ENCODE data around the gene RPS24. TPM values are rescaled to one million over a fixed set of nuclear protein-coding genes. Genes with fewer than 3 reads are reported as not detected.
"Not testable (repeated sequence)": the region's sequence is repeated elsewhere in the genome, so short reads cannot be mapped to it uniquely, and the experiment has no call there.

Gene RPS24
- total RNA-seq, 1 donor from 2014 or later: 1,775 TPM

DNA sequence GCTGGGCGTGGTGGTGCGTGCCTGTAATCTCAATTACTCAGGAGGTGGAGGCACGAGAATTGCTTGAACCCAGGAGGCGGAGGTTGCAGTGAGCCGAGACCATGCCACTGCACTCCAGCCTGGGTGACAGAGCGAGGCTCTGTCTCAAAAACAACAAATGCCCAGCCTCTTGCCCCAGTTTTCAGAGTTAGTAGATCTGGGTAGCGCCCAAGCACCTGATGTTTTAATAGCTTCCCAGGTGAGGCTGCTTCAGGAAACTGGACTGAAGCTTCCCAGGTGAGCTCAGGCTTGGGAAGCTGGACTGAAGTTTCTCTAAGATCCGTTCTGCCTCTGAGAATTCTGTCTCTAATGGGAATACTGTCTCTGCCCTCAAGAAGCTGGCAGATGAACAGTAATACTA lies 12.2 kb downstream of the RPS24 start:
- peaks cover 22% of the 10 kb centered on the region for H3K36me3 Mint-ChIP-seq (ENCODE audit: low read depth)
- H3K4me3 Mint-ChIP-seq (ENCODE audit: low read depth): no peak overlapping the region
- DNase-seq (ENCODE audit: low spot score): no peak
- intact Hi-C loops (cut with micrococcal nuclease): loop anchor here (5.0 kb wide), 2 partner anchors 376 to 1196 kb away; no protein-coding TSS in a partner anchor
- H3K4me1 Mint-ChIP-seq (ENCODE audit: low read depth): peaks cover 21% of the 10 kb centered on the region
- H3K27ac Mint-ChIP-seq: no peak overlapping the region
- no peaks in the 10 kb centered on the region for H3K9me3 Mint-ChIP-seq
- H3K27me3 Mint-ChIP-seq (ENCODE audit: low read depth): no peaks in the 10 kb centered on the region

- no peaks in the 10 kb centered on the region for H3K9me3 Mint-ChIP-seq
- no peak for DNase-seq (ENCODE audit: low spot score)
- peaks cover 13% of the 10 kb centered on the region for H3K4me1 Mint-ChIP-seq (ENCODE audit: low read depth)
- H3K27ac Mint-ChIP-seq: no peak overlapping the region
- peaks cover 13% of the 10 kb centered on the region for H3K36me3 Mint-ChIP-seq (ENCODE audit: low read depth)
- H3K27me3 Mint-ChIP-seq (ENCODE audit: low read depth): no peaks in the 10 kb centered on the region
- H3K4me3 Mint-ChIP-seq (ENCODE audit: low read depth): no peak overlapping the region
- intact Hi-C loops (cut with micrococcal nuclease): loop anchor here (1.0 to 5.0 kb wide), 4 partner anchors 257 to 1196 kb away; no protein-coding TSS in a partner anchor
Measured at GRCh38 chr10:78046711-78047269, 13.1 kb downstream of the RPS24 start.

GRCh38 chr10:78047314-78047891 lies 13.7 kb downstream of the RPS24 start:
- no peak overlapping the region for H3K4me3 Mint-ChIP-seq (ENCODE audit: low read depth)
- no peak overlapping the region for H3K27ac Mint-ChIP-seq
- intact Hi-C loops (cut with micrococcal nuclease): loop anchor here (1.0 to 5.0 kb wide), 4 partner anchors 256 to 1195 kb away; no protein-coding TSS in a partner anchor
- H3K36me3 Mint-ChIP-seq (ENCODE audit: low read depth): peaks cover 9% of the 10 kb centered on the region
- no peaks in the 10 kb centered on the region for H3K27me3 Mint-ChIP-seq (ENCODE audit: low read depth)
- no peaks in the 10 kb centered on the region for H3K9me3 Mint-ChIP-seq
- peak; percentile 68 for DNase-seq (ENCODE audit: low spot score)
- H3K4me1 Mint-ChIP-seq (ENCODE audit: low read depth): peaks cover 10% of the 10 kb centered on the region

DNA sequence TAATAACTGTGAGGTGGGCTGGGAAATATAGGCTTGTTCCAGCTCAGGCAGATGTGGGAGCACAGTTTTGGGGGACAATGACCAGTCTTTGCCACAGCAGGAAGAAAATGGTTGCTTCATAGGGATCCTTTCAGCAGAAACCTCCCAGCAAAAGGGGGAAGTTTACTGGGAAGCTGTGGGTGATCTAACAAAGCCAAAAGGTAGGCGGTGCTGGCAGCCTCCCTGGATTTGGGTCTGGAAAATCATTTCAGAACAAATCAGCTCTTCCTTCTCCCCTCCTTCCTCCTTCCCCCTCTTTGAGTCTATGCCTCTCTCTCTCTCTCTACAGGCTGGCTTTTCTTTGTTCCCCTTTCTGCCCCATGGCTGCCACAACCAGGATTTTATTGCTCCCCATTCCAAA lies 16.2 kb downstream of the RPS24 start:
- intact Hi-C loops (cut with micrococcal nuclease): loop anchor here (5.0 kb wide), 2 partner anchors 372 to 1192 kb away; no protein-coding TSS in a partner anchor
- no peak overlapping the region for H3K27ac Mint-ChIP-seq

GRCh38 chr10:78053211-78053868 lies 19.7 kb downstream of the RPS24 start:
- H3K4me1 Mint-ChIP-seq (ENCODE audit: low read depth): peaks cover 6% of the 10 kb centered on the region
- no peaks in the 10 kb centered on the region for H3K9me3 Mint-ChIP-seq
- H3K27ac Mint-ChIP-seq: no peak overlapping the region
- DNase-seq (ENCODE audit: low spot score): no peak
- H3K36me3 Mint-ChIP-seq (ENCODE audit: low read depth): no peaks in the 10 kb centered on the region
- no peaks in the 10 kb centered on the region for H3K27me3 Mint-ChIP-seq (ENCODE audit: low read depth)
- intact Hi-C loops (cut with micrococcal nuclease): no loop called here
- no peak overlapping the region for H3K4me3 Mint-ChIP-seq (ENCODE audit: low read depth)

More for the DNA sequence above, 16.2 kb downstream of the RPS24 start:
- Mint-ChIP-seq H3K36me3 (ENCODE audit: low read depth) (no peaks in the 10 kb centered on the region), H3K9me3 (no peaks in the 10 kb centered on the region), H3K27me3 (ENCODE audit: low read depth) (no peaks in the 10 kb centered on the region), H3K4me1 (ENCODE audit: low read depth) (peaks cover 2% of the 10 kb centered on the region), H3K4me3 (ENCODE audit: low read depth) (no peak overlapping the region)
- no peak for DNase-seq (ENCODE audit: low spot score)

GRCh38 chr10:78058562-78058961 lies 24.9 kb downstream of the RPS24 start:
- H3K36me3 Mint-ChIP-seq (ENCODE audit: low read depth): no peaks in the 10 kb centered on the region
- H3K4me3 Mint-ChIP-seq (ENCODE audit: low read depth): no peak overlapping the region
- DNase-seq (ENCODE audit: low spot score): no peak
- no peaks in the 10 kb centered on the region for H3K9me3 Mint-ChIP-seq
- H3K27ac Mint-ChIP-seq: no peak overlapping the region
- intact Hi-C loops (cut with micrococcal nuclease): no loop called here
- H3K27me3 Mint-ChIP-seq (ENCODE audit: low read depth): no peaks in the 10 kb centered on the region
- peaks cover 17% of the 10 kb centered on the region for H3K4me1 Mint-ChIP-seq (ENCODE audit: low read depth)

GRCh38 chr10:78059906-78060702 lies 26.4 kb downstream of the RPS24 start:
- H3K4me3 Mint-ChIP-seq (ENCODE audit: low read depth): no peak overlapping the region
- H3K27ac Mint-ChIP-seq: no peak overlapping the region
- H3K27me3 Mint-ChIP-seq (ENCODE audit: low read depth): no peaks in the 10 kb centered on the region
- no peaks in the 10 kb centered on the region for H3K36me3 Mint-ChIP-seq (ENCODE audit: low read depth)
- intact Hi-C loops (cut with micrococcal nuclease): no loop called here
- H3K9me3 Mint-ChIP-seq: no peaks in the 10 kb centered on the region
- DNase-seq (ENCODE audit: low spot score): no peak
- peaks cover 19% of the 10 kb centered on the region for H3K4me1 Mint-ChIP-seq (ENCODE audit: low read depth)

- Mint-ChIP-seq H3K4me3 (ENCODE audit: low read depth) (no peak overlapping the region), H3K36me3 (ENCODE audit: low read depth) (no peaks in the 10 kb centered on the region), H3K9me3 (no peaks in the 10 kb centered on the region), H3K27ac (peak overlapping the region; percentile 58), H3K27me3 (ENCODE audit: low read depth) (no peaks in the 10 kb centered on the region), H3K4me1 (ENCODE audit: low read depth) (peaks cover 21% of the 10 kb centered on the region)
- intact Hi-C loops (cut with micrococcal nuclease): no loop called here
- no peak for DNase-seq (ENCODE audit: low spot score)
Measured at GRCh38 chr10:78062296-78062695, 28.6 kb downstream of the RPS24 start.

GRCh38 chr10:78063236-78063635 lies 29.6 kb downstream of the RPS24 start:
- H3K4me3 Mint-ChIP-seq (ENCODE audit: low read depth): no peak overlapping the region
- no peaks in the 10 kb centered on the region for H3K36me3 Mint-ChIP-seq (ENCODE audit: low read depth)
- no peaks in the 10 kb centered on the region for H3K27me3 Mint-ChIP-seq (ENCODE audit: low read depth)
- intact Hi-C loops (cut with micrococcal nuclease): no loop called here
- H3K27ac Mint-ChIP-seq: no peak overlapping the region
- H3K9me3 Mint-ChIP-seq: no peaks in the 10 kb centered on the region
- H3K4me1 Mint-ChIP-seq (ENCODE audit: low read depth): peaks cover 19% of the 10 kb centered on the region
- DNase-seq (ENCODE audit: low spot score): no peak

DNA sequence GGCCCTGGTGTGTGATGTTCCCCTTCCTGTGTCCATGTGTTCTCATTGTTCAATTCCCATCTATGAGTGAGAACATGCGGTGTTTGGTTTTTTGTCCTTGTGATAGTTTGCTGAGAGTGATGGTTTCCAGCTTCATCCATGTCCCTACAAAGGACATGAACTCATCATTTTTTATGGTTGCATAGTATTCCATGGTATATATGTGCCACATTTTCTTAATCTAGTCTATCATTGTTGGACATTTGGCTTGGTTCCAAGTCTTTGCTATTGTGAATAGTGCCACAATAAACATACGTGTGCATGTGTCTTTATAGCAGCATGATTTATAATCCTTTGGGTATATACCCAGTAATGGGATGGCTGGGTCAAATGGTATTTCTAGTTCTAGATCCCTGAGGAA lies 31.3 kb downstream of the RPS24 start:
- peaks cover 19% of the 10 kb centered on the region for H3K4me1 Mint-ChIP-seq (ENCODE audit: low read depth)
- H3K36me3 Mint-ChIP-seq (ENCODE audit: low read depth); H3K4me3 Mint-ChIP-seq (ENCODE audit: low read depth); H3K9me3 Mint-ChIP-seq; intact Hi-C loops (cut with micrococcal nuclease); DNase-seq (ENCODE audit: low spot score); H3K27ac Mint-ChIP-seq; H3K27me3 Mint-ChIP-seq (ENCODE audit: low read depth): not testable (repeated sequence)

DNA sequence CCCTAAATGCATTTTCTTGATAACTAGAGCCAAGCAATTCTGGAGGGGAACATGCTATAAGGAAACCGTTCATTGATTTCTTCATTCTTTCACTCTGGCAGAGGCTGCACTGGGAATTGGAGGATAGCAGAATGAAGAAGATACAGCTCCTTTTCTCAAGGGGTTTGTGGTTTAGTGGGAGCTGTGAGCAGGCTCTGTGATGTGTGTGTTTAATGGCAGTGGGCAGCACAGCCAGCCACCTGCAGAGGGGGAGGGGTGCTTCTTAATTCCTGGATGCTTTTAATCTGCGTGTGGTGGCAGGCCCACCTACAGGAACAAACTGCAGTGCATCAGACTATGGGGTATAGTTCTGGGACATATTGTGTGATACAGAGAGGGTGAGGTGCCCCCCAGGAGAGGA lies 31.9 kb downstream of the RPS24 start:
- no peaks in the 10 kb centered on the region for H3K9me3 Mint-ChIP-seq

GRCh38 chr10:78066012-78066411 lies 32.3 kb downstream of the RPS24 start:
- peaks cover 19% of the 10 kb centered on the region for H3K4me1 Mint-ChIP-seq (ENCODE audit: low read depth)
- H3K27me3 Mint-ChIP-seq (ENCODE audit: low read depth): no peaks in the 10 kb centered on the region
- no peak for DNase-seq (ENCODE audit: low spot score)
- H3K36me3 Mint-ChIP-seq (ENCODE audit: low read depth): no peaks in the 10 kb centered on the region
- no peaks in the 10 kb centered on the region for H3K9me3 Mint-ChIP-seq
- no peak overlapping the region for H3K4me3 Mint-ChIP-seq (ENCODE audit: low read depth)
- H3K27ac Mint-ChIP-seq: no peak overlapping the region
- intact Hi-C loops (cut with micrococcal nuclease): no loop called here

More for the DNA sequence above, 31.9 kb downstream of the RPS24 start:
- H3K36me3 Mint-ChIP-seq (ENCODE audit: low read depth): no peaks in the 10 kb centered on the region
- no peak for DNase-seq (ENCODE audit: low spot score)
- H3K4me1 Mint-ChIP-seq (ENCODE audit: low read depth): peaks cover 19% of the 10 kb centered on the region
- intact Hi-C loops (cut with micrococcal nuclease): no loop called here
- H3K4me3 Mint-ChIP-seq (ENCODE audit: low read depth): no peak overlapping the region
- no peak overlapping the region for H3K27ac Mint-ChIP-seq
- H3K27me3 Mint-ChIP-seq (ENCODE audit: low read depth): no peaks in the 10 kb centered on the region

All from activated T-helper 2 cell treated with anti-CD3 and anti-CD28 coated beads, Interferon-gamma antibody, Interleukin-2, Interleukin-4, amounts not matched to agents 10 μg/mL and 5 μg/mL and 100 μg/mL, durations not matched to agents 14 hours and 24 hours and 36 hours (primary cell).